GM12872 (cell line): ENCODE data around the gene CD96.

Experiments
- CTCF ChIP-seq: IDR thresholded peaks from 3 replicates; pipeline ENCODE4 v1.5.1; 2011; ENCODE audit warnings: low read depth, mild to moderate bottlenecking, low read length, moderate library complexity; ENCODE audit not compliant: insufficient read depth

CD96 gene

GRCh38 chr3:111541391-111541790 lies 606 bp upstream of the CD96 start:
- no peak for TF ChIP-seq CTCF

GRCh38 chr3:111542611-111543300 lies 759 bp downstream of the CD96 start:
- no peak for TF ChIP-seq CTCF

- TF ChIP-seq CTCF, result no peak
Measured at GRCh38 chr3:111545349-111545748, 3.4 kb downstream of the CD96 start.

- no peak for TF ChIP-seq CTCF
Measured at GRCh38 chr3:111547631-111548030, 5.6 kb downstream of the CD96 start.

GRCh38 chr3:111548092-111548491 lies 6.1 kb downstream of the CD96 start:
- TF ChIP-seq CTCF, result no peak

- TF ChIP-seq CTCF, result no peak
Measured at GRCh38 chr3:111548756-111549155, 6.8 kb downstream of the CD96 start.

GRCh38 chr3:111566844-111567243 lies 24.8 kb downstream of the CD96 start:
- no peak for TF ChIP-seq CTCF
